NOMO-1 treated with DMSO at 0.1 percent for 48 hours (cell line): ENCODE data around the gene RPAIN.
A peak's percentile ranks its signal among the peaks of the same experiment; 100 is the strongest.
"Not testable (repeated sequence)": the region's sequence is repeated elsewhere in the genome, so short reads cannot be mapped to it uniquely, and the experiment has no call there.

ENCODE experiments used
- DNase-seq: peaks from one replicate; lab custom pipeline; 2025; ENCODE audit not compliant: unreplicated experiment; lab: John Stamatoyannopoulos, UW

The RPAIN gene

GRCh38 chr17:5429191-5429887 lies 9.4 kb downstream of the RPAIN start:
- no peak for DNase-seq

GRCh38 chr17:5430413-5430999 lies 10.5 kb downstream of the RPAIN start:
- no peak for DNase-seq

DNA sequence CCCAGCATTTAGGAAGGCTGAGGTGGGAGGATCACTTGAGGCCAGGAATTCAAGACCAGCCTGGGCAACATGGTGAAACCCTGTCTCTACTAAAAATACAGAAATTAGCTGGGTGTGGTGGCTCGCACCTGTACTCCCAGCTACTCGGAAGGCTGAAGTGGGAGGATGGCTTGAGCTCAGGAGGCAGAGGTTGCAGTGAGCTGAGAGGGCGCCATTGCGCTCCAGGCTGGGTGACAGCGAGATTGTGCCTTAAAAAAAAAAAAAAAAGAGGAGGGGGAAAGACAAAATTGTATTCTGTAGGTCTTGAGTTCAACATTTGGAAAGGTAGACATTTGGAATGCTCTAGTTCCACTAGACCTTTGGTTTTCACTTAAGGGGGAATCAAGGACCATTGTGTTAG lies 11.3 kb downstream of the RPAIN start:
- not testable (repeated sequence) for DNase-seq

- DNase-seq: no peak
Measured at GRCh38 chr17:5431949-5432556, 12.1 kb downstream of the RPAIN start.

DNA sequence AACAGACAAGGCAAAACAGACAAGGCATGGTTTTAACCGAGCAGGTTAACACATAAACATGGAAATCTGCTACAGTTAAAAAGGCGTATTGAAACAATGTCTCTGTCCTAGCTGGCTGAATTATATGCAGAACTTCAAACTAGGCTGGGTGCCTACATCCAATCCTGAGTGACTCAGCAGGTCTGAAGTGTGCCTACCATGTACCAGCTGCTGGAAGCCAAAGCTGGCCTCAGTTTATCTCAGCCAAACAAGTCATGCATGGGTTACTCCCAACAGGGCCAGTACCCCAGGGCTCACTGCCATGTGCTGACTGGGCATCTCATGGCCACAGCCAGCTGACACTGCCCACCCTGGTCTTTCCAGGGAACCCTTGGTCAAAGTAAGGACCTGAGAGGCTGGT lies 15.0 kb downstream of the RPAIN start:
- DNase-seq: no peak

DNA sequence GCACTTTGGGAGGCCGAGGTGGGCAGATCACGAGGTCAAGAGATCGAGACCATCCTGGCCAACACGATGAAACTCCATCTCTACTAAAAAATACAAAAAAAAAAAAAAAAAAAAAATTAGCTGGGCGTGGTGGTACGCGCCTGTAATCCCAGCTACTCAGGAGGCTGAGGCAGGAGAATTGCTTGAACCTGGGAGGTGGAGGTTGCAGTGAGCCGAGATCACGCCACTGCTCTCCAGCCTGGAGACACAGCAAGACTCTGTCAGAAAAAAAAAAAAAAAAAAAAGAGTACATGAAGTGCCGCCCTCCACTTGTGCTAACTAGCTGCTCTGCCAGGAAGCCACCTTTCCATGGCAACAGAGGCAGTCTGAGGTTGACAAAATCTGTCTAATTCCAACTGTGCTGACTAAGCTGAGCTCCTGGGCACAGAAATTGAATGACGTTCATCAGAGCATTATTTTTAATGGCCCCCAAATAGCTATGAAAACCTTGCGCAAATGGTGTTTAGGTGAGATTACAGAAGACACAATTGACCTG lies 15.9 kb downstream of the RPAIN start:
- DNase-seq: not testable (repeated sequence)

DNA sequence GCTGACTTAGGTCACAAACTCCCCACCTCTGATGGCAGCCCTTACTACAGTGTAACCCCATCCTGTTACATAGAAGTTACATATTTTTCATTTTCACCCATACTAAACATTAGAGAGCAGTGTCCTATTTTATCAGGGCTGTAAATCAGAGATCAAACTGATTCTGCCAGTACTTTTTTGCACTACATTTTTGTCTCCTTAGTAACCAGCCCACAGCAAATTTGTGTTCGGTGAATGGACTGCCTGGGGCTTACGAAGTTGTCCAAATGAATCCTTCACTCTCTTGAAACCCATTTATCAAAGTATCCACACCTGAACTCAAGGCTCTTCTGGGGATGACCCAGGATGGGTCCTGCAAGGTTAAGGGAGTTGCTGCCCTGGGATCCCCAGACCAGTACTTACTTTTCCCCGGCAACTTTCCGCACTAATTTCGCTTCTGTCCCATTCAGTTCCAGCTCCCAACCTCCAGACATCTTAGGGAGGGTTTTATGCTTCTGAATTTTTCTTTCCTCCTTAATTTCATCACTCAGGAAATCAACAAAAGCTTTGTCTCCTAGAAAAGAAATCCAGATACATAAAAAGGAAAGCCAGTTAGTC lies 17.8 kb downstream of the RPAIN start:
- DNase-seq: no peak

DNA sequence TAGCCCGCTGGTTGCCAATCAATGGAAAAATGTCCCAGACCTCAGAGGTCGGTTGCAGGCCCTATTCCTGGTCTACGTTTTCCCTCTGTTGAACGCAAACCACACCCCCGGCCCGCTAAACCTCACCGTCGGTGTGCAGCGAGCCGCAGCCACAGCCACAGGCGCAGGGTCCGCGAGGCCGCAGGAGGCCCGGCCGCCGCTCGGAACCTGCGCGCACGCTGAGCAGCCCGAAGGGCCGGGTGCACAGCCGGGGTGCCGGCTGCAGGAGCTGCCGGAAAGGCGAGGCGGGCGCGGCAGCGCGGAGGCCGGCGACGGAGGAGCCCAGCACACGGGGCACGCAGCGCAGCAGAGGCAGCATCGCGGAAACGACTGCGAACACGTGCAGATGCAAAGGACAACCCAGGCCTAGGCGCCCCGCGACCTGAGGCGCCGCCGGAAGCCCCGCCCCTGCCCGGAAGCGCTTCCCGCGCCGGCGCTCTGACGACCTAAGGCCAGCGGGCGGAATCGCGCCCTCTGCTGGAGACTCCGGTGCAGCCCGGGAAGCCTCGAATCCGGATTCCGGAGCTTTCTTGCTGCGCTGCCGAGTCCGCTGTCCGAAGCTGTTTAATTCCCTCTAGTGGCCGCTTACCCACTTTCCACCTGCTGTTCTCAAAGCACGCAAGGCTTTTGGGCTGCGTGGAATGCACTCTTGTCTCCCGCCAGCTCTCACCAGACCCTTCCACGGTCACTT lies 18.9 kb downstream of the RPAIN start, which contains the start of gene C1QBP:
Gene C1QBP, minus strand, starts transcription at position 440 of the 730 bp plus-strand sequence. Its CDS starts 82 bp downstream, at position 358.
- peak; percentile 94 for DNase-seq

DNA sequence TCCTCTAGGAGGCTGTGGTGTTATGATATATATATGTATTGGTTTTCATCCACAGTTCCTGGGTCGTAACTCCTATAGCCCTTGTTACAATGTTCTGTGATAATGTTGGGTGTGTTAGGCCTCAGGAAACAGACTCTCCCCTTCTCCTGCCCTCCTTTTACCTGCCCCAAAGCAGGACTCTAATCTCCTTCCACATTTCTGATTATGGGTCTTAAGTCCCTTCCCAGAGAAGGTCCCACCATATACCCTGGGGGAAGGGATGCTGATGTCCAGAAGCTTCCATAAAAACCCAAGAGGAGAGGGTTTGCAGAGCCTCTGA lies 19.4 kb downstream of the RPAIN start:
- no peak for DNase-seq

DNA sequence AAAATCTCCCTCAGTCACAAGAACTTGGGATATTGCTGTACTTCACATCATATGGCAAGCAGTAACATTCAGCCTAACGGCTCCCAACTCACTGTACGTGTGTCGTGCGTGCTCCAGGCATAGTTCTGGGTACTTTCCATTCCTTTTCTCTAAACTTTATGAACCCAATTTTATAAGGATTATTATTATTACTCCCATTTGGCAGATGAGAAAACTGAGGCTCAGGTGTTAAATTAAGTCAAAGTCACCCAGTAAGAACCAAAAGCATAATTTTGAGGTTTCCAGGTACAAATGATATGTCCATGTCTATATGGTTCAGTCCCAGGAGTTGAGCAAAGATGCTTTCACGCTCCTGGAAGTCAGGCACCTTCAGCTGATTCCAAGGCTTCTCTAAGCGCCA lies 23.7 kb downstream of the RPAIN start:
- no peak for DNase-seq

GRCh38 chr17:5444209-5444608 lies 24.2 kb downstream of the RPAIN start:
- DNase-seq: no peak

GRCh38 chr17:5446786-5447185 lies 26.8 kb downstream of the RPAIN start:
- no peak for DNase-seq

DNA sequence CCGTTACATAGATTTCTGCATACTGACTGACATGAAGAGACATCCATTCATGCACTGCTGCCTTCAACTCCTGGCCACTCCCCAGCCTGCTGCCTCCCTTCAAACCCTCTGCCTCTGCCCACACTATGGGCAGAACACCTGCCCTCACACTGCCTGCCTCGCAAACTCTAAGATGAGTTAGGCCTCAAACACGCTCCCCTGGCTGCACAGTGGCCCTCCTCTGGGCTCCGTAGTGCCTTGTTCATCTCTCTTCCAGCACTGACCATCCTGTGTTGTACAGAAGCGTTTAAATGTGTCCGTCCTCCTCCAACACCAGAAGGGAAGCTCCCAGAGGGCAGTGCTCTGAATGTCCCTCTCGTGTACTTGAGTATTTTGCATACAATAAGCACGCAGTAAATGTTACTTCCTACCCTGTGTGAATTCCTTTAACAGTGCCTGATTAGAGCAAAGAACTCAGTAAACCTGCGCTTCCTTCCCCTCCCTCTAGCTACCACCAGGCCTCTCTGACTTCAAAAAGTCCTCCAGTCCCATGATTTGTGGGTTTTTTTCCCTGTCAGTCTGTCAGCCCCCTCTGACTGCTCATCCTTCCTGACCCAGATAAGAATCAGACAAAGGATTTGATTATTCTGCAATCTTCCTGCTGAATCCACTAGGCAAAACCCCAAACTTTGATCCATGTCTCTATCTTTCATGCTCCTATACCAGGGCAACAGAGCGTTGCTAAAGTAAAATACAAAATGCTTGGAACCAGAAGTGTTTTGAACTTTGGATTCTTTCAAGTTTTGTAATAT lies 44.9 kb downstream of the RPAIN start:
- DNase-seq: no peak

- DNase-seq: no peak
Measured at GRCh38 chr17:5466295-5466694, 46.3 kb downstream of the RPAIN start.

- no peak for DNase-seq
Measured at GRCh38 chr17:5467416-5467815, 47.4 kb downstream of the RPAIN start.

DNA sequence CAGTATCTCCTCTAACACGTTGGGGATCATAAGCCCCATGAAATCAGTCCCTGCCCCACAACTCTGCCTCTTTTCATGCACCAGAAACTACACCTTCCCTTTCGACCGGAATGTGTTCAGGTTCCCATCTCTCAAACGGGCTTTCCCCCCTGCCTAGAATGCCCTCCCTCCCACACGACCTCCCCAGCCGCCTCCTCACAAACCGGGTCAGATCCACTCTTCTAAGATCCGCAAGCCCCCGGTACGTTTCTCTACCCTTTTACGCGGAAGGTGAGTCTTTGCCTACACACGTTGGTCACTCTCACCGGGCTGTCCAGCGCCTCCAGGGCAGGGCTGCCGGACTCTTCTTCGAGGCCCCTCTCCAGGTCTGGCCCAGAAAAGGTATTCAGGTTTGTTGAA lies 48.1 kb downstream of the RPAIN start:
- DNase-seq: no peak

GRCh38 chr17:5472511-5472910 lies 52.5 kb downstream of the RPAIN start:
- DNase-seq: no peak

DNA sequence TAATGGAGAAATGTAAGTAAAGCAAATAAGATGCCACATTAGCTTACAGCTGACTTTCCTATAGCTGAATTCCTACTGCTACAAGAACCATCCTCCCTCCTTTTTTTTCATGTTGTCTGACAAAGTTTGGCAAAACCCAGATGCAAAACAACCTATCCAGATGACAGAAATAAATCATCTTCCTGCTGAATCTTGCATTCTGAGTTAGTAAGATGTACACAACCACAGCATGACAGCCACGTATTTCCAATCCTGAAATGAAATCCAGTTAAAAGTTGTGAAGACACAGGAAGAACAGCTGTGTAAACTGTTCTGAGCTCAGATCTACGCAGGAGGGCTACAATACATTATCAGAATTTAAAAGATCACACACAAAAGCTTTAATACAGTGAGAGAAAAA lies 53.9 kb downstream of the RPAIN start:
- DNase-seq: no peak

DNA sequence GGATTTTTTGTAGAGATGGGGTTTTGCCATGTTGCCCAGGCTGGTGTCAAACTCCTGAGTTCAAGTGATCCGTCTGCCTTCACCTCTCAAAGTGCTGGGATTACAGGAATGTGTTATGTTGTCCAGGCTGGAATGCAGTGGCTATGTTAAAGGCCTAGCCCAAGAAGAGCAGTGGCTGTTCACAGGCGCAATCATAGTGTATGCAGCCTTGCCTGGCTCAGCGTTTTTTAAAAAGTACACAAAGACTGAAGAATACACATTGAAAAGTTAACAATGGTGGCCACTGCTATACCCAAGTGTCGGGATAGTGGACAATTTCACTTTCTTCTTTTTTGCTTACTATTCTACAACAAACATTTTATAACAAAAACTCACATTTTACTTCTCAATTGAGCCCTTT lies 59.0 kb downstream of the RPAIN start:
- DNase-seq: no peak

DNA sequence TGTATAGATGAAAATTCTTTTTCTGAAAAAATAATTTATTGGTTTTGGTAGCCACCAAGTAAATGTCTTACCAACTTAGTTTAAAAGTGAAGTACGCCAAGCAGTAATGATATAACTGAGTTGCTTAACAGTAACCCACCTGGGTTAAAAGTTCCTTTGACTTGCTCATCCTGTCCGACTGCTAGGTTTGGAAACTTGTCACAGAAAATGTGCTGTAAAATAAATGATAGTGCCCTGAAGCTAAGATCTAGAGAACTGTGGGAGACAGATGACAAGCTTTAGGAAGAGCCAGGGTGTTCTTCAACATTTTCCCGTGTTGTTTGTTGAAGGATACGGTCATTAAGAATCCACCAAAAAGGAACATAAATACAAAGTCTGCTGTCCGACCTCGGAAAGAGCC lies 61.0 kb downstream of the RPAIN start:
- DNase-seq: no peak

GRCh38 chr17:5481451-5481850 lies 61.5 kb downstream of the RPAIN start:
- DNase-seq: no peak
